ENCODE results near the gene ALK.

- TF ChIP-seq CTCF (IDR thresholded peaks at IDR 0.05; ENCODE audit: borderline replicate concordance, extremely low read depth, low read length, poor library complexity, severe bottlenecking) (no peak), EZH2 (IDR thresholded peaks at IDR 0.05; ENCODE audit: borderline replicate concordance, low read depth, low read length, severe bottlenecking) (no peak)
Observed at GRCh38 chr2:29902356-29902755, 19.0 kb downstream of the ALK start.

All from DND-41 (cell line).